Skin of body (tissue), 2 donors: ENCODE results near the gene DPP10. TPM values are rescaled to one million over a fixed set of nuclear protein-coding genes. Genes with fewer than 3 reads are reported as not detected.

ENCODE experiments used
- DNase-seq: peaks from one replicate; lab custom pipeline; 2025; lab: John Stamatoyannopoulos, UW
- total RNA-seq: library from RNA; depleted of rRNA; stranded (reverse); fragments of >200 nt; gene quantifications from one replicate; pipeline ENCODE4 v1.2.3, GENCODE V29; 2014

Gene DPP10
- total RNA-seq, 1 donor from 2014 or later: 1.1 TPM

GRCh38 chr2:115542331-115542730 lies 1099.9 kb downstream of the DPP10 start:
- no peak for DNase-seq

- DNase-seq: no peak
These were observed 1100.6 kb downstream of the DPP10 start for GRCh38 chr2:115543024-115543423.

DNA sequence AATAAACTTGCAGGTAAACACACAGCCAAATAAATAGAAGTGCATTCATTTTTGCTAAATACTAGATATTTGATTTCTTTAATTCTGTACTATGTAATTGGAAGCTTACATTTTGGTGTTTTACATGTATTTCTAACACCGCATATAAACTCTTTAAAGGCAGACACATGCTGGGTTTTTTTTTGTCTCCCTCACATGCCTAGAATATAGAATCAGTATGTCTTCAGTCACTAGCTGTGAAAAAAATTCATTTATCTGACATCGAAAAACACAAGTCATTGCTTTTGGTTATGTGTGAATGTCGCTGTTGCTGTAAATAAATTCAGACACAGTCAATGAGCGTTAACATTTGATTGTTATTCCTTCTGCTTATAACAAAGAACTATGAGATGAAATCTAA lies 1101.0 kb downstream of the DPP10 start:
- DNase-seq: no peak

DNA sequence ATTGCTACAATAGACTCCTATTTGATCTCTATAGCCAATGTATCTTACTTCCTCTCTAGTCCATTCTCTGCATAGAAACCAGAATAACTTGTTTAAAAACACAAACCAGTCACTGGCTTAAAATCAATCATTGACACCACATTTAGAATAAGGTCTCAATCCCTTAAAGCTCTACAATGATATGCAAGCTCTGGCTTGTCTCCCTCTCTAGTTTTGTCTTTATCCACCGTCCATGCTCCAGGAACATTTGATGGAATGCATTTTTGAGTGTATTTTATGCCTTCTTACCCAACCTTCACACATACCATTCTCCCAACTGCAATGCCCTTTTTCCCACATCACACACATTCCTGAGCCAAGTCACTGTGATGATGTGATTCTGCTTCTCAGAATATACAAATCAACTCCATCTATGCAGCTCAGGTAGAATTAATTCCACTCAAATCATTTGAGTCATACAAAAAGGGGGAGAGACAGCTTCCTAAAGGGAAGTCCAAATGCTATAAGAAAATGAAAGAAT lies 1107.2 kb downstream of the DPP10 start:
- DNase-seq: no peak

- DNase-seq: no peak
These were observed 1110.3 kb downstream of the DPP10 start for GRCh38 chr2:115552726-115553125.

DNA sequence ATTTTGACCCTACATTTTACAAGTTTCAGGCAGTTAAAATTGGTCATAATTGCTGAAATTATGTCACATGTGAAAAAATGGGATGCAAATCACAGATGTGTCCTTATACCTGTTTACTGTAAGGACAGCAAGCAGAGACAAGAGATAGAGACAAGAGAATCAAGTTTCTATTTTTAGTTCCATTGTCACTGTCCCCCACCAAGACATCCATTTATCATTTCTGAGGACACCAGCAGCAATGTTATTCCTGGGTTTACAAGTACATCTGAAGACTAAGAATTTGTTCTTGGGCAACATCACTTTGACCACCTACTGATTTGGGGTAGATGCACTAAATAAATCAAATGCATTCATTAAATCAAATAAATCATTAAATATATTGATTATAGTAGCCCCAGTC lies 1111.7 kb downstream of the DPP10 start:
- no peak for DNase-seq

GRCh38 chr2:115558725-115559124 lies 1116.3 kb downstream of the DPP10 start:
- no peak for DNase-seq

DNA sequence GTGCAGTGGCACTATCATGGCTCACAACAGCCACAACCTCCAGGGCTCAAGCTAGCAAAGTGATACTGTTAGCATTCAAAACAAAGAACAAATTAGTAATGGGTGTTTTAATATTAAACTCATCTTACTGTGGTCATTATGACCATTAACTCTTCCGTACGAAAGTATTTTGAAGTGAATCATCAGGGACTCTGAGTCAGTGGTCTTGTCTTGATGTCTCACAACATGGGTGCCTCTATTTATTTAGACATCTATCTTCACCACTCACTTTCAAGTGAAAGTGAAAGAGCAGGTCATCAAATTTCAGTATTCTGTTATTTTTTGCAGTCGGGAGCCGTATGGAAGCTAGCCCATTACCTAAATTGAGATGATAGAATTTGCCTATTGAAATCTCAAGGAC lies 1118.2 kb downstream of the DPP10 start:
- no peak for DNase-seq

DNA sequence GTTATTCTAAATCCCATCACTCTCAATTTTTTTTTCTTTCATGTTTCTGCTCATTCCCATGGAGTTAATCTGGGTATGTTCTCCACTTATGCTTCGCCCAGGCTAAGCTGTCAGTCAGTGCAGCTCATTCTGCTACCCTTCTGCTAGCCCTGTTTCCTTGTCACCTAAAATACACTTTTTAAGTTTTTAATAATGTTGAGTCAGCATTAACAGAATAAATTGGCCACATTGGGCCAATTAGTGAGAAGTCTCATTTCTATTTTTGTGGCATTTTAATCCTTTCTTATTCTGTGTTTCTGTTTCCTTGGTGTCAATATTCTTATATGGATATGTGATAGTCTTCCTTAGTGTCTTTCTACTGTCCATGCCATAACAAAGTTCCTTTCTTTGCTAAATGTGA lies 1126.2 kb downstream of the DPP10 start:
- no peak for DNase-seq

DNA sequence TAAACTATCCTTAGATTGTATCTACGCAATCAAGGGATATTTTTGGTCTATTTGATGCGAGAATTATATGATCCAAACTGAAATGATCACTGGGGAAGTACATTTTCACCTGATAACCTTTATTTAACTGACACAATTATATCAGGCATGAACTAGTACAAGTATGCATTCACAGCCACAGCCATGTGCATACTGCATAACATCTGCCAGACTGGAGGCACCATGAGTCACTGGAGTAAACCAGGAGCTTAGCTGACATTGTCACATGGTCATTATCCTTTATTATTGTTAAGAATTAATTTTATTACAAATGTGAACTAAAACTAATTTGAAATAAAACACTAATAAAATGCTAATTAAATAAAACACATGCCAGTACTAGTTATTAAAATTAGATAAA lies 1127.1 kb downstream of the DPP10 start:
- DNase-seq: no peak

- DNase-seq: no peak
These were observed 1130.3 kb downstream of the DPP10 start for GRCh38 chr2:115572746-115573145.

GRCh38 chr2:115573756-115574155 lies 1131.3 kb downstream of the DPP10 start:
- DNase-seq: no peak

- no peak for DNase-seq
These were observed 1132.2 kb downstream of the DPP10 start for GRCh38 chr2:115574667-115575066.

DNA sequence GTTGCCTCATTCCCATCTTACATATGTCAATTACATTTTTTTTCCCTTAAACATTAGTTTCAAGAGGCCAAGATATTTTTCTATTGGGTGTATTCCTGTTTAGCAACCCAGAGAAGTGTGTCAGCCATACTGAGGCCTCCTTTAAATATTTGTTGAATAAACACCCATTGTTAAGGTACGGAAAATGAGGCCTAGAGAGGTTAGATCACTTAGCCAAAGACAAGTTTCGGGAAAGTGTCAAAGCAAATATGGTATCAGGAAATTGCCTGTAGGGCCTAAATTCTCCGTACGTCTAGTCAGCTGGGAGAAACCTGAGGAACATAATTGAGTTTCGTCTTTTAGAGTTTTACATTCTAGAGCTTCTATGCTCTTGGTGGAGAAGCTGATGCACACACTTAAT lies 1138.3 kb downstream of the DPP10 start:
- DNase-seq: no peak

DNA sequence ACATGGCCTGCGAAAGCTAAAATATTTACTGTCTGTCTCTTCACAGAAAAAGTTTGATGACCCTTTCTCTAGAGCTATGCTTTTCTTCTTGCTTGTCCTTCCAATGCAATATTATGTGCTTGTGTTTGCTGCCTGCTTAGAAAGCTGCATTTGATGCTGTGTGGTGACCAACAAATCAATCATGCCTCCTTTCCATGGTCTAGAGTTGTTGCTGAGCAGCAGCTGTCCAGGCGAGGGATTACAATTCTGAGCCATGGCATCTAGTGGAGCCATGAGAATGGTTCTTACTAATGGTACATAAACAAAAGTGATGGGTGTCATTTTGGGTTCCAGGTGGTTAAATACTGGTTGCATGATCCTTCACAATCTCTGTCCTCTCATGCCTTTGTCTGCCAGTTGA lies 1142.1 kb downstream of the DPP10 start:
- DNase-seq: no peak

GRCh38 chr2:115596659-115597375 lies 1154.4 kb downstream of the DPP10 start:
- DNase-seq: no peak

- no peak for DNase-seq
These were observed 1160.8 kb downstream of the DPP10 start for GRCh38 chr2:115603285-115603684.

GRCh38 chr2:115606350-115606749 lies 1163.9 kb downstream of the DPP10 start:
- DNase-seq: no peak

- no peak for DNase-seq
These were observed 1167.5 kb downstream of the DPP10 start for GRCh38 chr2:115609978-115610377.

DNA sequence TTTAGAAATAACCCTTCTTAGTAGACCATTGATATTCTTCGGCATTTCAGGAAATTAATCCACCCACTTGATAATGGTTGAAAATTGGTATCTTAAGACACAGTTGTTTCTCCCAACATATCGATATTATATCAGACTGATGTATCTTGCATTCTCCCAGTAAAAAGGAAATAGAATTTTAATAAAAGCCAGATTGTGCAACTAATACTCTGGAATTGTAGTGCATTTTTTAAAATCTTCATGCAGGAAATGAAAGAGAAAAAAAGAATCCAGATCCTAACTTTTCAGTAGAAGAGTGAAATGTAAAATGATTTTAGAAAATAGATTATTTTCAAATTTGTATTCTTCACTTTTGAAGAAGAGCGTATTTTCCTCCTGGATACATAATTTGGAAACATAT lies 1168.4 kb downstream of the DPP10 start:
- DNase-seq: no peak

DNA sequence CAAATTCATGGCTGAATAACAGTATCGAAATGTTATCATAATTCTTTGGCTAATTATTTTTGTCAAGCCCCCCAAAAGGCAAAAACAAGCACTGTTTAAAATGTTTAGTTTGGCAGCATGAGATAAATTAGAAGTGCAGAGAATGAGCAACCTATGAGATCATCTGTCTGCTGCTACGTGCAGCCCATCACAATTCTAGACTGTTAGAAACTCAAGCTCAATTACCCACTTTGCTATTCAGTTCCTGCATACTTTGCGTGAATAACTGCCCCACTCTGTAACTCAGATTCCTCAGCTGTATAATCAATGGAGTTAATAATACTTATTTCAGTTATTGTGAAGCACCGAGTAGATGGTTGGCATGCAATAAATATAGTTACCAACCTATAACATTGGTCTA lies 1181.9 kb downstream of the DPP10 start:
- DNase-seq: no peak

DNA sequence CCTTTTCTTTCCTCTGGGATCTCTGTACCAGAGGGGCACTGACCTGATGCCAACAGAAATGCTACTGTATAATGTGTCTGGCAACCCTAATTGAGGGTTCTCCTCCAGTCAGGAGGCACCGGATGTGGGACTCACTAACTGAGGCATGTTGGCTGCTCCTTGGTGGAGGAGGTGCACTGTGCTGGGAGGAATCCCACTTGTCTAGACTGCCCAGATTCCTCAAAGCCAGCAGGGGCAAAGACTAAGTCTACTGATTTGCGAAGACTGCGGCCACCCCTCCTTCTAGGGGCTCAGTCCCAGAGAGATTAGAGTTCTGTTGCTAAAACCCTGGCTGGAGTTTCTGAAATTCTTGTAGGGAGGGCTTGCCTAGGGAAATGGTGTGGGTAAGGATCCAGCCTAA lies 1192.1 kb downstream of the DPP10 start:
- DNase-seq: no peak

GRCh38 chr2:115635430-115635829 lies 1193.0 kb downstream of the DPP10 start:
- no peak for DNase-seq

- no peak for DNase-seq
These were observed 1207.3 kb downstream of the DPP10 start for GRCh38 chr2:115649731-115650130.
